ENCODE measurements around the gene TRABD.
A peak's percentile ranks its signal among the peaks of the same experiment; 100 is the strongest.

Gene TRABD

DNA sequence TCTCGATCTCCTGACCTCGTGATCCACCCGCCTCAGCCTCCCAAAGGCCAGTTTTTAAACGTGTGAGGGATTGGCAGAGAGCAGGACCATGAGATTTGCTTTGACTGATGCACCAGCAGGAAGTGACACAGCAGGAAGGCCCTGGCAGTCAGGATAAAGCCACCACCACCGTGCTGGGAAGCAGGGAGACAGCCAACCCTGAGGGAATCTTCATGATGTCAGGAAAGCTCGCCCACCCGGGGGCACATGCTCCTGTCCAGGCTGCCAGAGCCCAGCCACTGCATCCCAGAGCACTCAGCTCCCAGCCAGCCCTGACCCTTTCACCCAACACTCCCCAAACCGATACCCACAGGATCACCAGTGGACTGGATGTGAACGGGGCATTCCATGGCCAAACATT, 53.0 kb downstream of the TRABD start:
- DNase-seq (ENCODE audit: low spot score): no peak

DNA sequence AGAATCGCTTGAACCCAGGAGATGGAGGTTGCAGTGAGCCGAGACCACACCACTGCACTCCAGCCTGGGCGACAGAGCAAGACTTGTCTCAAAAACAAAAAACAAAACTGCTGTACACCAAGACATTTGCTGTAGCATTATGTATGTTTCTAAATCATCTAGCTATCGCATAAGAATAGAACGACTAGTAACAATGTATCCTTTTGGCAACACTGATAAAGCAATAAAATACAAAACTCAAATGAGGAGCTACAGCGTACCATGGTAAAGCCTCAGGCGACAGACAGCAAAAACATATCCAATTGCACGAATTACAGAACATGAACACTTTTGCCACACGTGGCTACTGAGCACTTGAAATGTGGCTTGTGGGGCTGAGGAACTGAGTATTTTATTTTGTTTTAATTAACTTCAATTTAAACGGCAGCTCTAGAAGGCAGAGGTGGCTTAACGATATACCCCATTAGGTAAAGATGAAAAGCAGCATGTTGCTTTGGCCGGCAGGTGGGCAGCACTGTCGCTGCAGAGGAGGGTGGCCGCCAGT, 56.8 kb downstream of the TRABD start:
- no peak for DNase-seq (ENCODE audit: low spot score)

- no peak for DNase-seq (ENCODE audit: low spot score)
Measured at GRCh38 chr22:50243685-50244419, 58.1 kb downstream of the TRABD start.

DNA sequence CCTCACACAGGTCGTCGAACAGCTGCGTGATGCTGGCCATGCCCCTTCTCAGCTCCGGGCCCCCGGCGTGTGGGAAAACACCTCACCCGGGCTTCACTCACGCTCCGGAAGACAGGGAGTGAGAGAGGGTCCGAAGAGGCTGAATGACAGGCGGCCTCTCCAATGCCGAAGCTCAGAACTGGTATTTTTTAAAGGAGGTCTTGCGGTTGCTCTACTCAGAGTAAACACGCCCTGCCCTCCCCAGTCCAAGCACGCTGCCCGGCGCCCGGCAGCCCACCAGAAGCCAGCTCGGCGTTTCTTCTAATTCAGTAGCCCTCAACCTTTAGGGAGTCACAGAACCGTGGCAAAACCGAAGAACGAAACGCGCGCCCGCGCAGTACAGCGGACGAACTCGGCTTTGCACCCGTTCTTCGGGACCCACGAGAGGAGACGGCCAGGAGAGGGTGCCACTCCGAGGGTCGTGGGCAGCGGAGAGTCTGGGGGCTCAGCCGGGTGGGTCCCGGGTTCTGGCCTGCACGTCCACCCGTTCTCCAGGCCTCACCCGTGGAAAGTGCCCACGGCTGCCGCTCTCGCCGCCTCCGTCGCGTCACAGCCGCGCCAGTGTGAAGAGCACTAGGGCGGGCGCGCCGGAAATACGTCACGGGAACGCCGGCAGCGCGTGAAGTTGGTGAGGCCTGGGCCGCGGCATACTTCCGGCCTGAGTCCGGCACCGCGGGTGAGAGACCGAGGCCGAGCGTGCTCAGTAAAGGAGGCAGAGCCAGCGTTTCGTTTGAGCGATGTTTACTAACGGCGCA, 58.9 kb downstream of the TRABD start, which contains the start of gene TUBGCP6:
Gene TUBGCP6, minus strand, starts transcription at position 604 of the 794 bp plus-strand sequence. Its CDS starts 564 bp downstream, at position 40.
- peak; percentile 96 for DNase-seq (ENCODE audit: low spot score)

- DNase-seq (ENCODE audit: low spot score): no peak
Measured at GRCh38 chr22:50245214-50246072, 59.7 kb downstream of the TRABD start.

- DNase-seq (ENCODE audit: low spot score): no peak
Measured at GRCh38 chr22:50246242-50247175, 60.8 kb downstream of the TRABD start.

DNA sequence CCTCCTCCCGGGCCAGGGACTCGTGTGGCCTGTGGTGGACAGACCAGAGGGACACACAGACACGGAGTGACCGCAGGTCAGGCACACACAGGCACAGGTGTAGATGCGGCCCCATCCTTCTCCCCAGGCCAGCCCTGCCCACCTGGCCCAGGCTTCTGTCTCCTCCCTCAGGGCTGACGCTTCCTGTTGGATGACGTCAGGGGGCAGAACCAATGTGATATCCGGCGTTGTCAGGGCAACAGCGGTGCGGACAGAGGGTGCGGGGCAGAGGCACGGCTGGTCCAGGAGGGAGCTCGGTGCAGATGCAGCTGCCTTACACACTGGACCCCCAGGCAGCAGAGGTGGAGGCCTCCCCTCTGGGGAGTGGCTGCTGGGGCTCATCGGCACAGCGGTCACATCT, 62.0 kb downstream of the TRABD start:
- DNase-seq (ENCODE audit: low spot score): no peak

- no peak for DNase-seq (ENCODE audit: low spot score)
Measured at GRCh38 chr22:50248196-50249081, 62.7 kb downstream of the TRABD start.

Measured in hepatic stellate cell (primary cell).